Measurements from ENCODE around the gene SIT1. TPM values are rescaled to one million over a fixed set of nuclear protein-coding genes. Genes with fewer than 3 reads are reported as not detected.
"Not testable (repeated sequence)": the region's sequence is repeated elsewhere in the genome, so short reads cannot be mapped to it uniquely, and the experiment has no call there.

Gene SIT1
- polyA plus RNA-seq, 4 donors = 0.28 to 0.43 (median 0.35) TPM

DNA sequence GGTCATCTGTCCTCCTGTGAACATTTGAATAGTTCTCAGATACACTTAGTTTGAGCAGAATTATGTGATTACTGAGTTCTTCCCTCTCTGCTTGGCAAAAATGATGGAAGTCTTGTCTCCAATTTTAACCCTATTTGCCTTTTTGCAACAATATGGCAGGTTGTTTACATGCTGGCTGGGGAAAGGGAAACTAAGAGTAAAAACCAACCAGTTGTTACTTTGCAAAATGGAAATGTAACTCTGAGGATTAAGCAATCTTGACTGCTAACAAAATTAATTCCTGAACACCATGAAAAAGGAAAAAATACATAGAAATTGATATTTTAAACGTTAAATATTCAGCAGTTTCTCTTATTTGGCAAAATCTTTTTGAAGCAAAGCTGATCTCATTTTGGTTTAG lies 11.1 kb downstream of the SIT1 start:
- no peak for DNase-seq (ENCODE audit: low read depth in 4 of 4, low spot score in 3 of 4)

GRCh38 chr9:35639225-35639624 lies 11.5 kb downstream of the SIT1 start:
- DNase-seq (ENCODE audit: low read depth in 4 of 4, low spot score in 3 of 4) = not testable (repeated sequence)

DNA sequence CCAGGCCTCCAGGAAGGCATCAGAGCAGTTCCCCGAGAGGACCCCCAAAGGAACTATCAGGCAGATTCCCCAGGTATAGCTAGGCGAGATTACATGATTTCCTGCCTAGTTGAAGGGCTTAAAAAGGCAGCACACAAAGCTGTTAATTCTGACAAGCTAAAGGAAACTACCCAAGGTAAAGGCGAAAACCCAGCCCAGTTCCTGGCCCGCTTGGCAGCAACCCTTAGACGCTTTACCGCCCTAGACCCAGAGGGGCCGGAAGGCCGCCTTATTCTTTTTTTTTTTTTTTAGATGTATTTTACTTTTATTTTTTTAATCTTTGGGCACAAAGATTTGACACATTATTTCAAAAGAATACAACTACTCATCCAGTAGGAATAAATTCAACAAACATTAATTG lies 12.0 kb downstream of the SIT1 start:
- DNase-seq (ENCODE audit: low read depth in 4 of 4, low spot score in 3 of 4) = not testable (repeated sequence)

DNA sequence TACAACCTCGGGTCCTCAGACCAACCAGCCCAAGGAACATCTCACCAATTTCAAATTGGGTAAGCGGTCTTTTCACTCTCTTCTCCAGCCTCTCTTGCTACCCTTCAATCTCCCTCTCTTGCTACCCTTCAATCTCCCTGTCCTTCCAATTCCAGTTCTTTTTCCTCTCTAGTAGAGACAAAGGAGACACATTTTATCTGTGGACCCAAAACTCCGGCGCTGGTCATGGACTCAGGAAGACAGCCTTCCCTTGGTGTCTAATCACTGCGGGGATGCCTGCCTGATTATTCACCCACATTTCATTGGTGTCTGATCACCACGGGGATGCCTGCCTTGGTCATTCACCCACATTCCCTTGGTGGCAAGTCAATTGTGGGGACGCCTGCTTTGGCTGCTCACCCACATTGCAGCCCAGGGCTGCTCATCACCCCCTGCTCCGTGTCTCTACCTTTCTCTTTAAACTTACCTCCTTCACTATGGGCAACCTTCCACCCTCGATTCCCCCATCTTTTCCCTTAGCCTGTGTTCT lies 13.2 kb downstream of the SIT1 start:
- not testable (repeated sequence) for DNase-seq (ENCODE audit: low read depth in 4 of 4, low spot score in 3 of 4)

- not testable (repeated sequence) for DNase-seq (ENCODE audit: low read depth in 4 of 4, low spot score in 3 of 4)
Measured at GRCh38 chr9:35636877-35637246, 13.9 kb downstream of the SIT1 start.

GRCh38 chr9:35636135-35636876 lies 14.4 kb downstream of the SIT1 start:
- no peak for DNase-seq (ENCODE audit: low read depth in 4 of 4, low spot score in 3 of 4)

DNA sequence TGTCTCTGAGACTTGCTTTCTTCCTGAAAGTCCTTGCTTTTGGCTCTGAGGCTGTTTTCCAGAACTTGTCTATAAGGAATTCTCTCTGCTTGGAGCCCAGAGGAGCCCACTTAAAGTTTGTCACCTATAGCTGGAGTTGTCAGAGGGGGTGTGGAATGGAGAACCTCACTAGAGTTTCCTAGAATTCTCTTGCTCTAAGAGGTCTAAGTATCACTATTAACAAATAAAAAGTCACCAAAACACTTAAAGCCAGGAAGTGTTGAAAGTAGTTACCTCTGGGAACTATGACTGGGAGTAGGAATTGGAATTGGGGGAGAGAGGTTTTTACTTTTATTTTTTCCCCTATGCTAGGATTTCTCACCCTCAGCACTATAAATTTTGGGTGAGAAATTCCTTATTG lies 15.0 kb downstream of the SIT1 start:
- no peak for DNase-seq (ENCODE audit: low read depth in 4 of 4, low spot score in 3 of 4)

DNA sequence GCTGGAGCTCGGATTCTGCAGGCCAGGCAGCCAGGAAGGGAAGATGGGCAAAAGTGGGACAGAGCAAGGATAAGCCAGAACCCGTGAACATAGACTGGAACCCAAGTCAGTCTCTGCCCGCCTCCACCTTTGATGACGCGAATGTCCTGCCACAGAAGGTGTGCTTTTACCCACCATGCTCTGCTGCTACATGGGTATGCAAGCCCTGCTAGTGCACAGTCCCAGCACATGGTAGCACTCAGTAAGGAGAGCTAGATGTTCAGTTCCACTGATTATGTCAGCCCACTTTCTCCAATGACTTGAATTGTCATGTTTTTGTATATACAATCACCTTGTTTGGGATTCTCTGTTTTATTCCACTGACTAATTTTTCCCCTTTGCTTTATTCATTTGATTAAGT lies 21.1 kb downstream of the SIT1 start:
- no peak for DNase-seq (ENCODE audit: low read depth in 4 of 4, low spot score in 3 of 4)

- DNase-seq (ENCODE audit: low read depth in 4 of 4, low spot score in 3 of 4) = no peak
Measured at GRCh38 chr9:35628389-35628991, 22.2 kb downstream of the SIT1 start.

- no peak for DNase-seq (ENCODE audit: low read depth in 4 of 4, low spot score in 3 of 4)
Measured at GRCh38 chr9:35627575-35627974, 23.2 kb downstream of the SIT1 start.

DNA sequence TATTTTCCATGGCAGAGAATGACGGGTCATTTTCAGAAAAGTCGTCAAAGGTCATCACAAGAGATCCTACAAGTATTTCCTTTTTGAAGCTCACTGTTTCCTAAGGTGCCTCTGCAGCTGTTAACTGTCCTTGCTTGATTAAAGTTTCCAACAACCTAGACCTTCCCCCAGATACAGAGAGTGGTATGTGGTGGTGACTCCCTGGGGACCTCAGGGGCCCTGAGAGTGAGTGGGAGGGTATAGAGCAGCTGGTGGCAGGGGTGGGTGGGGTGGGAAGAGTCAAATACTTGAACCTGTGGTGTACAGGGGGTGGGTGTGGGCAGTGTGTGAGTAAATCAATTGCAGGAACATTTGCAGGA lies 31.0 kb downstream of the SIT1 start:
- no peak for DNase-seq (ENCODE audit: low read depth in 4 of 4, low spot score in 3 of 4)

DNA sequence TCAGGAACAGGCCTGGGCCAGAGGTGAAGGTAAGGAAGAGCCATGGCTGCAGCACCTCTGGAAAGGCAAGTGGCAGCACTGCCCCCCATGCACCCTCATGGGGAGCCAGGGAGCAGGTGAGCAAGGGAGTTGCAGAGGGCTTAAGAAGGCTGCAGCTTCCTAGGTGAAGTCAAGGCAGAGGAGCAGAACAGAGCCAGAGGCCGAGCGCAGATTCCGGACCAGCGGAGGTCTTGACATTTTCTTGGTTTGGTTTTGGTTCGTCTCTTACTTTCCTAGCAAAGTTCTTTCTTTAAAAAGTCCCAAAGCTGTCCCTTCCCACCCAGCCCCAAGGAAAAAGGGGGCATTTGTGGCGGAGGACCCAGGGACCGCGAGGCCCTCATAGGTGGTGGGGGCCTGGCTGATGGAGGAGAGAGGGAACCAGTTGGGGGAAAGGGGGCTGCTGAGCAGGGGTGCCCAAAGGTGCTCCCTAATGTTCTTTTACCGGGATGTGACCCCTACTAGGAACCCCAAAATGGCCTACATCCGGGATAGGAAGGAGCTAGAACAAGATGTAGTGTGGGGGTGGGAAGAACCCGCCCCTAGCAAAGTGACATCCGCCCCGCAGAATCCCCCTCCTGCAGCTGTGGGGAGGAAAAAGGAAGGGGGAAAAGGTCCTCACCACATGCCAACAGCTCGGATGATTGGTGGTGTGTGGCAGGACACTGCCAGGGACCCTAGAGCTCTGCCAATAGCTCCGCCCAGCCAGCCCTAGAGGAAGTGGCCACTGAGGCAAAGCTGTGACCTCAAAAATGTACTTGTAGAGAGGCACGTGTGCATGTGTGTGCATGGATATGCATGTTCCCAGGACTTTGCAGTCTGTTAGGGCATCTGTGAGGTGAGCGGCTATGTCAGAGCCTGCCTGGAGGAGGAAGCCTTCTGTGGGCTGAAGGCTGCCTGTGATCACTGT lies 31.6 kb downstream of the SIT1 start:
- no peak for DNase-seq (ENCODE audit: low read depth in 4 of 4, low spot score in 3 of 4)

GRCh38 chr9:35618325-35618727 lies 32.4 kb downstream of the SIT1 start, which contains the start of gene CD72:
TSS of gene CD72 (minus strand) at chr9:35618413. CDS start at chr9:35618303, 110 bp downstream.
- no peak for DNase-seq (ENCODE audit: low read depth in 4 of 4, low spot score in 3 of 4)

DNA sequence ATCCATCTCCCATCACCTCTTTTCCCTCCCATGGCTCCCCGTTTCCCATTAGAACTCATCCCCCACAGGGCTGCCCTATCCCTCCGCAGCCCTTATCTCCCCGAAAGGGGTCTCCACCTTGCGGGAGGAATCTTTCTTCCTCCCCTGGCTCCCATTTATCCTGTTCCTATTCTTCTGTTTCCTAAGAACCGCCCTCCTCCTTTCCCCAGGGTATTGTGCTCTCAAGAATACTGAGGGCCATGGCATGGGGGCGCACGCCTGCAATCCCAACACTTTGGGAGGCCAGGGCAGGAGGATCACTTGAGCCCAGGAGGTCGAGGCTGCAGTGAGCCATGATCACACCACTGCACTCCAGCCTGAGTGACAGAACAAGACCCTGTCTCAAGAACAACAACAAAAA lies 33.2 kb downstream of the SIT1 start:
- no peak for DNase-seq (ENCODE audit: low read depth in 4 of 4, low spot score in 3 of 4)

GRCh38 chr9:35616681-35617459 lies 33.9 kb downstream of the SIT1 start:
- DNase-seq (ENCODE audit: low read depth in 4 of 4, low spot score in 3 of 4) = no peak

- no peak for DNase-seq (ENCODE audit: low read depth in 4 of 4, low spot score in 3 of 4)
Measured at GRCh38 chr9:35615981-35616680, 34.6 kb downstream of the SIT1 start.

DNA sequence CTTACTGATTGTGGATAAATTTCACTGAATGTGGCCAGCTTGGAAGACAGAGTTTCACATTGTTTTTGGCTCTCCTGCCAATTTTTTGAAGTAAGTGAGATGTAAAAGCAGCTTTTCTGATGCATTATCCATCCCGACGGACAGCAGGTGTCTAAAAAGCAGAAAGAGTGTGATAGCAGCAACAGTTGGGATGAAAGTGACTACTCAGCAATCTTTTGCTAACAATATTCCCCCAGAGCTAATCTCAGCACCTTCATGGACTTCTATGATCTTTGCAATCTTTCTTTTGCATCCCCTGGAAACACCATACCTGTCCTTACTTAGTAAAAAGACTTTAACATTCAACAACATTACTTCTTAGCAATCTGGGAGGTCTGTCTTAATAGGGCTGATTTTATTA lies 37.9 kb downstream of the SIT1 start:
- DNase-seq (ENCODE audit: low read depth in 4 of 4, low spot score in 3 of 4) = no peak

- not testable (repeated sequence) for DNase-seq (ENCODE audit: low read depth in 4 of 4, low spot score in 3 of 4)
Measured at GRCh38 chr9:35612066-35612465, 38.7 kb downstream of the SIT1 start.

DNA sequence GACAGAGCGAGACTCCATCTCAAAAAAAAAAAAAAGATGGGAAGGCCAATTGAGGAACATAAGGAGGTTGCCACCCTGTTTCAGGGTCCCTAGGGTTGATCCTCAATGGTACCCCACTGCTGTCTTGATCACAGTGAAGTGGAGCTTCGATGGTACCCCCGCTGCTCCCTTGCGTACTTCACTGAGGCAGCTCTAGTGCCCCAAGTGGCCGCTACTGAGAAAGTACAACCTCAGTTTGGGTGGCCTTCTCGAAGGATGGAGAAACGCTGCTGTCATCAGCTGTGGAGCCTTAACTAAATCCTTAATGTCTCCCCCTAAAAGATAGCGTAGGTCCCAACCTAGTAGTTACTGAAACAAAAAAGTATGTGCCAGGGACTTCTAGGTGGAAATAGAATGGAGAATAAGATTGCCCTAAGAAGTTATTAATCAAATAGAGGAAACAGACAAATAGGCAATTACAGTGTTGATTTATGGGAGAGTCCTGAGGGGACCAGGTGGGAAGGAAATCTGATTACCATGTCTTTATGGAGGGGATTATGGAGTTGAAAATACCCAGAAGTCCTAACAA lies 39.4 kb downstream of the SIT1 start:
- DNase-seq (ENCODE audit: low read depth in 4 of 4, low spot score in 3 of 4) = no peak

Measured in right renal pelvis (tissue), 4 donors.